Fibroblast of lung (primary cell): ENCODE measurements around the gene MTCH1. TPM values are rescaled to one million over a fixed set of nuclear protein-coding genes. Genes with fewer than 3 reads are reported as not detected.

Source experiments
- DNase-seq, 2 donors: peaks; one replicate each; pipeline versions ENCODE4 v3.0.0 to v3.0.0-alpha.2; 2010; ENCODE audit warnings: low read depth in 2 of 2
- H2AFZ ChIP-seq: 2 replicates; pipeline ENCODE4 v1.5.1; 2012; ENCODE audit warnings: low read length, control low read depth, inconsistent platforms
- H3K27ac ChIP-seq: 2 replicates; pipeline ENCODE4 v1.5.1; 2011; ENCODE audit warnings: low read length, control low read depth; ENCODE audit not compliant: insufficient read depth
- H3K27me3 ChIP-seq: 2 replicates; pipeline ENCODE4 v1.5.1; 2011; ENCODE audit warnings: mild to moderate bottlenecking, low read length; ENCODE audit not compliant: control insufficient read depth, insufficient read depth
- H3K36me3 ChIP-seq: 2 replicates; pipeline ENCODE4 v1.5.1; 2011; ENCODE audit warnings: low read length; ENCODE audit not compliant: control insufficient read depth, insufficient read depth
- H3K4me1 ChIP-seq: 2 replicates; pipeline ENCODE4 v1.5.1; 2011; ENCODE audit warnings: low read length; ENCODE audit not compliant: control insufficient read depth, insufficient read depth; ENCODE audit errors: extremely low read depth
- H3K4me2 ChIP-seq: 2 replicates; pipeline ENCODE4 v1.5.1; 2011; ENCODE audit warnings: low read length, control low read depth; ENCODE audit not compliant: insufficient read depth; ENCODE audit errors: extremely low read depth
- H3K4me3 ChIP-seq, 4 experiments: fragments of 200-600 bp in 1 of 4; sonication (generic) in 1 of 4; replicated peaks in 1 of 4; 2 replicates each; pipeline ENCODE4 v1.5.1; 2011 to 2016; ENCODE audit warnings: low read length in 4 of 4, low read depth in 3 of 4, mild to moderate bottlenecking in 3 of 4, control low read depth in 2 of 4, inconsistent platforms in 1 of 4, mixed read lengths in 1 of 4; ENCODE audit not compliant: insufficient read depth in 1 of 4; ENCODE audit errors: control extremely low read depth in 1 of 4
- H3K79me2 ChIP-seq: 2 replicates; pipeline ENCODE4 v1.5.1; 2012; ENCODE audit warnings: mild to moderate bottlenecking, low read length, inconsistent platforms; ENCODE audit not compliant: control insufficient read depth, insufficient read depth
- H3K9ac ChIP-seq: 2 replicates; pipeline ENCODE4 v1.5.1; 2011; ENCODE audit warnings: mild to moderate bottlenecking, low read length, control low read depth; ENCODE audit not compliant: insufficient read depth
- H3K9me3 ChIP-seq: 2 replicates; pipeline ENCODE4 v1.5.1; 2012; ENCODE audit warnings: low read depth, low read length; ENCODE audit not compliant: control insufficient read depth, insufficient read depth
- H4K20me1 ChIP-seq: 2 replicates; pipeline ENCODE4 v1.5.1; 2011; ENCODE audit warnings: low read length; ENCODE audit not compliant: control insufficient read depth, insufficient read depth; ENCODE audit errors: extremely low read depth
- EZH2 ChIP-seq: IDR thresholded peaks from 2 replicates; pipeline ENCODE4 v1.5.1; 2012; ENCODE audit warnings: low read length, control low read depth, mild to moderate bottlenecking; ENCODE audit errors: missing control alignments
- polyA plus RNA-seq, 2 donors: library from polyadenylated mRNA; depleted of rRNA in 1 of 2; stranded (reverse) in 1 of 2; unstranded in 1 of 2; fragments of >200 nt; gene quantifications; 2 replicates each; pipeline ENCODE4 v1.2.1, GENCODE V29; 2011 to 2012; ENCODE audit warnings: missing spikeins in 1 of 2
- total RNA-seq: library from RNA; depleted of rRNA; stranded (reverse); fragments of >200 nt; gene quantifications from 2 replicates; pipeline ENCODE4 v1.2.1, GENCODE V29; 2014
- TF ChIP-seq, protein P1 (sequence below), 2 donors: IDR thresholded peaks in 1 of 2; conservative IDR thresholded peaks in 1 of 2; 1 replicate in 1 of 2; 2 replicates in 1 of 2; pipeline ENCODE4 v1.5.1; 2011 to 2012; ENCODE audit warnings: low read length in 2 of 2, control low read depth in 1 of 2, inconsistent platforms in 1 of 2, low read depth in 1 of 2, mild to moderate bottlenecking in 1 of 2

The MTCH1 gene
- total and polyA plus RNA-seq, 2 donors (not counting 1 experiment from before 2014, with no cell fraction given) = 131 to 222 TPM

GRCh38 chr6:36920546-36920945 is 65.5 kb downstream of the MTCH1 start:
- peaks cover 16% of the 10 kb centered on the region for H3K36me3 ChIP-seq
- peaks cover 18% of the 10 kb centered on the region for H3K4me1 ChIP-seq

DNA sequence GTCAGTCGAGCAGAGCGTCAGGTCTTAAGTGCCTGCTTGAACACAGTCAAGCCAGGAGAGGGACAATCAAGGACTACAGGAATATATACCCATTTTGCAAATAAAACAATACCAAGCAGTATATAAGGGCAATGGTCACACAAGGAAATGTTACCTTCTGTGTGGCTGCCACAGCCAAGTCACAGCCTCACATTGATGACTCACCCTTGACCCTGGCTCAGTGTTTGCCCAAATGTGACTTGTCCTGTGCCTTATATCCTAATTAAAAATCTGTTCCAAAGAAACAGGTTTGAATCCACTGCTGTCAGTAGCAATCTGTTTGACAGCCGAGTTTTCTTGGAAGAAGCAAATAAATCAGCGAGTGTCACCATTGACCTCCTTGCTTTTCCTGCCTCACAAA is 65.9 kb downstream of the MTCH1 start:
- no peaks in the 10 kb centered on the region for H4K20me1 ChIP-seq
- H3K4me2 ChIP-seq = no peak overlapping the region
- DNase-seq = no peak
- no peak overlapping the region for H3K27ac ChIP-seq
- peaks cover 18% of the 10 kb centered on the region for H3K4me1 ChIP-seq
- H2AFZ ChIP-seq = no peak overlapping the region
- H3K4me3 ChIP-seq = no peak overlapping the region
- no peak for TF ChIP-seq EZH2
- TF ChIP-seq, protein P1, sequence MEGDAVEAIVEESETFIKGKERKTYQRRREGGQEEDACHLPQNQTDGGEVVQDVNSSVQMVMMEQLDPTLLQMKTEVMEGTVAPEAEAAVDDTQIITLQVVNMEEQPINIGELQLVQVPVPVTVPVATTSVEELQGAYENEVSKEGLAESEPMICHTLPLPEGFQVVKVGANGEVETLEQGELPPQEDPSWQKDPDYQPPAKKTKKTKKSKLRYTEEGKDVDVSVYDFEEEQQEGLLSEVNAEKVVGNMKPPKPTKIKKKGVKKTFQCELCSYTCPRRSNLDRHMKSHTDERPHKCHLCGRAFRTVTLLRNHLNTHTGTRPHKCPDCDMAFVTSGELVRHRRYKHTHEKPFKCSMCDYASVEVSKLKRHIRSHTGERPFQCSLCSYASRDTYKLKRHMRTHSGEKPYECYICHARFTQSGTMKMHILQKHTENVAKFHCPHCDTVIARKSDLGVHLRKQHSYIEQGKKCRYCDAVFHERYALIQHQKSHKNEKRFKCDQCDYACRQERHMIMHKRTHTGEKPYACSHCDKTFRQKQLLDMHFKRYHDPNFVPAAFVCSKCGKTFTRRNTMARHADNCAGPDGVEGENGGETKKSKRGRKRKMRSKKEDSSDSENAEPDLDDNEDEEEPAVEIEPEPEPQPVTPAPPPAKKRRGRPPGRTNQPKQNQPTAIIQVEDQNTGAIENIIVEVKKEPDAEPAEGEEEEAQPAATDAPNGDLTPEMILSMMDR (conservative IDR thresholded peaks at IDR 0.05 in 1 of 2, IDR thresholded peaks at IDR 0.05 in 1 of 2; ENCODE audit: low read depth in 1 of 2, low read length in 2 of 2) = no peak
- H3K9me3 ChIP-seq = no peaks in the 10 kb centered on the region
- H3K9ac ChIP-seq = no peak overlapping the region
- H3K27me3 ChIP-seq = no peaks in the 10 kb centered on the region
- H3K36me3 ChIP-seq = peaks cover 16% of the 10 kb centered on the region
- H3K79me2 ChIP-seq = no peaks in the 10 kb centered on the region

More at GRCh38 chr6:36920546-36920945, 65.5 kb downstream of the MTCH1 start:
- Histone ChIP-seq H3K4me3 (no peak overlapping the region), H3K27me3 (no peaks in the 10 kb centered on the region), H3K4me2 (no peak overlapping the region), H3K9me3 (no peaks in the 10 kb centered on the region), H3K9ac (no peak overlapping the region), H3K27ac (no peak overlapping the region), H4K20me1 (no peaks in the 10 kb centered on the region), H2AFZ (no peak overlapping the region), H3K79me2 (no peaks in the 10 kb centered on the region)
- TF ChIP-seq EZH2 = no peak
- TF ChIP-seq, protein P1 (conservative IDR thresholded peaks at IDR 0.05 in 1 of 2, IDR thresholded peaks at IDR 0.05 in 1 of 2; ENCODE audit: low read depth in 1 of 2, low read length in 2 of 2) = no peak
- peak in 1 of 2 donors; percentile 71 for DNase-seq

Other genes starting within 250 kb of the MTCH1 start
- 0.26 TPM in 1 of 2 replicates, not detected in the other for gene CPNE5, start 146.8 kb downstream of the MTCH1 start, total RNA-seq
- gene CPNE5, start 146.8 kb downstream of the MTCH1 start, polyA plus RNA-seq = 0.02 TPM in 2 replicates
- 12.8 and 17.5 TPM in 2 replicates for gene PPIL1, start 111.4 kb downstream of the MTCH1 start, total RNA-seq
- gene PPIL1, start 111.4 kb downstream of the MTCH1 start, polyA plus RNA-seq = 30.6 and 37.6 TPM in 2 replicates
- gene C6orf89, start 100.2 kb downstream of the MTCH1 start, total RNA-seq = 37.8 and 47.1 TPM in 2 replicates
- gene C6orf89, start 100.2 kb downstream of the MTCH1 start, polyA plus RNA-seq = 58.8 and 66.7 TPM in 2 replicates
- gene PI16, start 31.5 kb downstream of the MTCH1 start, total RNA-seq = 0.26 TPM in 1 of 2 replicates, not detected in the other
- 0.09 and 0.67 TPM in 2 replicates for gene PI16, start 31.5 kb downstream of the MTCH1 start, polyA plus RNA-seq
- gene FGD2, start 19.5 kb upstream of the MTCH1 start, total RNA-seq = not detected in 2 replicates
- not detected in 2 replicates for gene FGD2, start 19.5 kb upstream of the MTCH1 start, polyA plus RNA-seq
- 22.8 and 25.7 TPM in 2 replicates for gene PIM1, start 184.0 kb upstream of the MTCH1 start, total RNA-seq
- gene PIM1, start 184.0 kb upstream of the MTCH1 start, polyA plus RNA-seq = 13.4 and 13.8 TPM in 2 replicates